ENCODE measurements around the gene GUCY2D.

DNA sequence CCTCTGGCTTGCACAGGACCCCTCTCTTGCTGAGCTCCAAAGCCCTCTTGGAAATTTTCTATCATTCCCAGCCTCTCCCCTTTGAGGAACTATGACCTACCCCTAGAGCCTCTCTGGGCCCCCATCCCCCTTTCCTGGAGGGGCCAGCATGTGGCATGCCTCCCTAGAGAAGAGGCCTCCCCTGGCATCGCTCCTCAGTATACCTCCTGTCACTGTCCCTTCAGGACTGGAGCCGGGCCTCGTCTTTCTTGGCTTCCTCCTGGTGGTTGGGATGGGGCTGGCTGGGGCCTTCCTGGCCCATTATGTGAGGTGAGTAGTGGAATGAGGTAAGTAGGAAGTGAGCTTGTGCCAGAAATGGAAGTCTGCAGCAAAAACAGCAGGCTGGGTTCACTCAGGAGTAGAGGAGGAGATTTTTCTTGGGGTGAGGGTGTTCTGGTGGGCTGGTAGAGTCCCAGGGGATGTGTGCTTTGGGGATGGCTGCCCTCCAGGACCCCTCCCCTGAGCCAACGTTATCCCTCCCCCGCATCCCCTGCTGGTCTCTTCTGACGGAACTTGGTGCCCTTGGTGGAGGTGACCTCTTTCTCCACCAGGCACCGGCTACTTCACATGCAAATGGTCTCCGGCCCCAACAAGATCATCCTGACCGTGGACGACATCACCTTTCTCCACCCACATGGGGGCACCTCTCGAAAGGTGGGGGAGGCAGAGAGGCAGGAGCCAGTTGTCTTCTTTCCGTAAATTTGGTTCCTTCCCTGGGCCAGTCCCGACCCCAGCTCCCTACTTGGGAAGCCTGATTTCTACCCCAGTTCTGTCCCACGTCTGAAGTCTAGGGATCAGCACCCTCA lies 4.6 kb downstream of the GUCY2D start:
- TF ChIP-seq, protein P1, sequence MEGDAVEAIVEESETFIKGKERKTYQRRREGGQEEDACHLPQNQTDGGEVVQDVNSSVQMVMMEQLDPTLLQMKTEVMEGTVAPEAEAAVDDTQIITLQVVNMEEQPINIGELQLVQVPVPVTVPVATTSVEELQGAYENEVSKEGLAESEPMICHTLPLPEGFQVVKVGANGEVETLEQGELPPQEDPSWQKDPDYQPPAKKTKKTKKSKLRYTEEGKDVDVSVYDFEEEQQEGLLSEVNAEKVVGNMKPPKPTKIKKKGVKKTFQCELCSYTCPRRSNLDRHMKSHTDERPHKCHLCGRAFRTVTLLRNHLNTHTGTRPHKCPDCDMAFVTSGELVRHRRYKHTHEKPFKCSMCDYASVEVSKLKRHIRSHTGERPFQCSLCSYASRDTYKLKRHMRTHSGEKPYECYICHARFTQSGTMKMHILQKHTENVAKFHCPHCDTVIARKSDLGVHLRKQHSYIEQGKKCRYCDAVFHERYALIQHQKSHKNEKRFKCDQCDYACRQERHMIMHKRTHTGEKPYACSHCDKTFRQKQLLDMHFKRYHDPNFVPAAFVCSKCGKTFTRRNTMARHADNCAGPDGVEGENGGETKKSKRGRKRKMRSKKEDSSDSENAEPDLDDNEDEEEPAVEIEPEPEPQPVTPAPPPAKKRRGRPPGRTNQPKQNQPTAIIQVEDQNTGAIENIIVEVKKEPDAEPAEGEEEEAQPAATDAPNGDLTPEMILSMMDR (IDR thresholded peaks at IDR 0.05): no peak
- TF ChIP-seq POLR2A (IDR thresholded peaks at IDR 0.05): no peak
